ENCODE results near the gene GALNS.

Gene GALNS

GRCh38 chr16:88780142-88781062 lies 76.3 kb downstream of the GALNS start:
- Histone ChIP-seq H3K27ac (ENCODE audit: low read depth, low read length) (no peak overlapping the region), H3K4me2 (ENCODE audit: low read depth, low read length, poor library complexity, severe bottlenecking) (no peak overlapping the region), H3F3A (ENCODE audit: insufficient read depth) (no peaks in the 10 kb centered on the region), H3K9me2 (replicated peaks; ENCODE audit: insufficient read depth, low read length) (no peaks in the 10 kb centered on the region), H3K4me3 (ENCODE audit: insufficient read depth, low read length, poor library complexity, severe bottlenecking) (no peak overlapping the region), H3K9me3 (ENCODE audit: insufficient read depth, low read length) (no peaks in the 10 kb centered on the region), H3K36me3 (ENCODE audit: low read length) (no peaks in the 10 kb centered on the region), H4K20me1 (ENCODE audit: low read depth, low read length) (no peaks in the 10 kb centered on the region), H3K9ac (ENCODE audit: low read length) (no peak overlapping the region), H2AFZ (ENCODE audit: low read depth, low read length, severe bottlenecking) (no peak overlapping the region), H3K79me2 (ENCODE audit: insufficient read depth, low read length) (no peaks in the 10 kb centered on the region), H3K27me3 (ENCODE audit: low read length) (no peaks in the 10 kb centered on the region)
- TF ChIP-seq EZH2phosphoT487 (conservative IDR thresholded peaks at IDR 0.05; ENCODE audit: low read length): no peak
- no peak for TF ChIP-seq CTCF (IDR thresholded peaks at IDR 0.05; ENCODE audit: insufficient read depth, low read length, poor library complexity, severe bottlenecking)

- Histone ChIP-seq H3K4me2 (ENCODE audit: low read depth, low read length, poor library complexity, severe bottlenecking) (no peak overlapping the region), H3K9ac (ENCODE audit: low read length) (no peak overlapping the region), H3K79me2 (ENCODE audit: insufficient read depth, low read length) (no peaks in the 10 kb centered on the region)
Observed at GRCh38 chr16:88779406-88780141, 77.2 kb downstream of the GALNS start.

DNA sequence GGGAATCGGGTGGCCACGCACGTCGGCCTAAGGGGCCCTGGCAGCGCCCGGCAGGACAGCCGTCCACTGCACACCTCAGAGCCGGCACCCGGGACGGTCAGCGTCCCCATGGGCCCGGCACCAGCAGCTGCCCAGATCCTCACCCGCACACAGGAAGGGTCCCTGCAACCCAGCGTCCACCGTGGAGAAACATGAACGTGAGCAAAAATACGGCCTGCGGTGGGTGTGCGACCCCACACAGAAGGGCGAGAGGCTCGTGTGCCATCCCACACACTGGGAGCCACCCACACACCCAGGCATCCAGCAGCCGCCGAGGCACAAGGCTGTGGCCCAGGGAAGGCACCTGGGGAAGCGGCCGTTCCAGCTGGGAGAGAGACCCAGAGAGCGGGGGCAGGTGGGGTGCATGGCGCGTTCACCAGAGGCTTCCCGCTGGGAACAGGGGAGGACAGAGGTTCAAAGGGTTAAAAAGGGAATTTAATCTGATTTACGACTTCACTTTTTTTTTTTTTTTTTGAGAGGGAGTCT lies 78.1 kb downstream of the GALNS start:
- Histone ChIP-seq H2AFZ (ENCODE audit: low read depth, low read length, severe bottlenecking) (no peak overlapping the region), H3K9me2 (replicated peaks; ENCODE audit: insufficient read depth, low read length) (no peaks in the 10 kb centered on the region), H3K4me2 (ENCODE audit: low read depth, low read length, poor library complexity, severe bottlenecking) (no peak overlapping the region), H3K36me3 (ENCODE audit: low read length) (no peaks in the 10 kb centered on the region), H3K79me2 (ENCODE audit: insufficient read depth, low read length) (no peaks in the 10 kb centered on the region), H3K27me3 (ENCODE audit: low read length) (no peaks in the 10 kb centered on the region), H3K9me3 (ENCODE audit: insufficient read depth, low read length) (no peaks in the 10 kb centered on the region), H3F3A (ENCODE audit: insufficient read depth) (no peaks in the 10 kb centered on the region), H3K9ac (ENCODE audit: low read length) (no peak overlapping the region), H4K20me1 (ENCODE audit: low read depth, low read length) (no peaks in the 10 kb centered on the region), H3K4me3 (ENCODE audit: insufficient read depth, low read length, poor library complexity, severe bottlenecking) (no peak overlapping the region), H3K27ac (ENCODE audit: low read depth, low read length) (no peak overlapping the region)
- TF ChIP-seq EZH2phosphoT487 (conservative IDR thresholded peaks at IDR 0.05; ENCODE audit: low read length): no peak

More at GRCh38 chr16:88779406-88780141, 77.2 kb downstream of the GALNS start:
- no peaks in the 10 kb centered on the region for H3K27me3 ChIP-seq (ENCODE audit: low read length)
- no peaks in the 10 kb centered on the region for H3F3A ChIP-seq (ENCODE audit: insufficient read depth)
- no peaks in the 10 kb centered on the region for H3K9me2 ChIP-seq (replicated peaks; ENCODE audit: insufficient read depth, low read length)
- no peaks in the 10 kb centered on the region for H3K36me3 ChIP-seq (ENCODE audit: low read length)
- H3K9me3 ChIP-seq (ENCODE audit: insufficient read depth, low read length): no peaks in the 10 kb centered on the region
- no peaks in the 10 kb centered on the region for H4K20me1 ChIP-seq (ENCODE audit: low read depth, low read length)
- no peak overlapping the region for H3K27ac ChIP-seq (ENCODE audit: low read depth, low read length)
- TF ChIP-seq EZH2phosphoT487 (conservative IDR thresholded peaks at IDR 0.05; ENCODE audit: low read length): no peak
- TF ChIP-seq CTCF (IDR thresholded peaks at IDR 0.05; ENCODE audit: insufficient read depth, low read length, poor library complexity, severe bottlenecking): no peak
- no peak overlapping the region for H3K4me3 ChIP-seq (ENCODE audit: insufficient read depth, low read length, poor library complexity, severe bottlenecking)
- no peak overlapping the region for H2AFZ ChIP-seq (ENCODE audit: low read depth, low read length, severe bottlenecking)

Measured in SU-DHL-6 (cell line).